ENCODE data around the gene FCRLB.

Gene FCRLB

DNA sequence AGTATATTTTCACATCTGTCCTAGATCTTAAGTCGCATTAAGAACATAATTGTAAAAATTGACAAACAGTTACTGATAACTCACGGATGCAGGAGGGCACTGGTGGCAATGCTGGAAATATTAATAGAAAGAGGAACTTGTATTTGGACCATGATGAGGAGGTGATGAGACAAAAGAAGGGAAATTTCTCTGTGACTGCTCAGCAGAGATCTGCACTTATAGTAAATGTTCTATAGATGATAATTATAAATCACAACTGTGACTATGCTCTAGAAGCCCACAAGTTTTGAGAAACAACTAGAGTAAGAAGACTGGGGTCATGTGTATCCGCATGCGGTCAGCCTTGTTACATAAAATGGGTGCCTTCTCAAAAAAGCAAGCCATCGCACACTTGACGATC lies 19.6 kb downstream of the FCRLB start:
- Histone ChIP-seq H3K27me3 (replicated peaks; ENCODE audit: control insufficient read depth, insufficient read depth, low read length) (no peaks in the 10 kb centered on the region), H3K36me3 (ENCODE audit: control insufficient read depth, insufficient read depth, low read length) (no peaks in the 10 kb centered on the region), H3K4me3 (replicated peaks; ENCODE audit: low read depth, low read length) (no peak overlapping the region)
- DNase-seq (ENCODE audit: extremely low read depth, insufficient read length) = no peak
- no peak for TF ChIP-seq CTCF (IDR thresholded peaks at IDR 0.05; ENCODE audit: insufficient read depth, low read length, poor library complexity, severe bottlenecking)

DNA sequence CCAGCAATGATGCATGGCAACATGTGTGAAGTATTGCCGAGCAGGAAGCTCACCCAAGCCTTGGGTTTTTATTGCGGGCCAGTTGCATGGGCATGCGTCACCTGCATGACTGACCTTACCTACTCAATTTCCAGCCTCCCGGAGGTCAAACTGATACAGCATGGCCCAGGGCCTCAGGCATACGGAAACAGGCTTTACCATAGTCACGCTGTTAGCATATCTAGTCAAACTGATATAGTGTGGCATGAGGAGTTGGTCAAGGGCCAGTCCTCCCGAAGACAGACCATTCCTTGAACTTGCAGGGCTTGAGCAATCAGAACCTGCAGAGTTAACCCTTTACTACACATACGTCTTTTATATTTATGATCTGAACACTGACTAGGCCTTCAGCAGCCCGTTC lies 21.9 kb downstream of the FCRLB start:
- no peak overlapping the region for H3K4me3 ChIP-seq (replicated peaks; ENCODE audit: low read depth, low read length)

GRCh38 chr1:161747801-161748200 lies 26.5 kb downstream of the FCRLB start:
- Histone ChIP-seq H3K27me3 (replicated peaks; ENCODE audit: control insufficient read depth, insufficient read depth, low read length) (no peaks in the 10 kb centered on the region), H3K4me3 (replicated peaks; ENCODE audit: low read depth, low read length) (no peak overlapping the region), H3K36me3 (ENCODE audit: control insufficient read depth, insufficient read depth, low read length) (peaks cover under 1% of the 10 kb centered on the region)
- no peak for DNase-seq (ENCODE audit: extremely low read depth, insufficient read length)
- no peak for TF ChIP-seq CTCF (IDR thresholded peaks at IDR 0.05; ENCODE audit: insufficient read depth, low read length, poor library complexity, severe bottlenecking)

More for the DNA sequence above, 21.9 kb downstream of the FCRLB start:
- no peaks in the 10 kb centered on the region for H3K36me3 ChIP-seq (ENCODE audit: control insufficient read depth, insufficient read depth, low read length)
- no peak for TF ChIP-seq CTCF (IDR thresholded peaks at IDR 0.05; ENCODE audit: insufficient read depth, low read length, poor library complexity, severe bottlenecking)
- DNase-seq (ENCODE audit: extremely low read depth, insufficient read length) = no peak
- H3K27me3 ChIP-seq (replicated peaks; ENCODE audit: control insufficient read depth, insufficient read depth, low read length) = no peaks in the 10 kb centered on the region

DNA sequence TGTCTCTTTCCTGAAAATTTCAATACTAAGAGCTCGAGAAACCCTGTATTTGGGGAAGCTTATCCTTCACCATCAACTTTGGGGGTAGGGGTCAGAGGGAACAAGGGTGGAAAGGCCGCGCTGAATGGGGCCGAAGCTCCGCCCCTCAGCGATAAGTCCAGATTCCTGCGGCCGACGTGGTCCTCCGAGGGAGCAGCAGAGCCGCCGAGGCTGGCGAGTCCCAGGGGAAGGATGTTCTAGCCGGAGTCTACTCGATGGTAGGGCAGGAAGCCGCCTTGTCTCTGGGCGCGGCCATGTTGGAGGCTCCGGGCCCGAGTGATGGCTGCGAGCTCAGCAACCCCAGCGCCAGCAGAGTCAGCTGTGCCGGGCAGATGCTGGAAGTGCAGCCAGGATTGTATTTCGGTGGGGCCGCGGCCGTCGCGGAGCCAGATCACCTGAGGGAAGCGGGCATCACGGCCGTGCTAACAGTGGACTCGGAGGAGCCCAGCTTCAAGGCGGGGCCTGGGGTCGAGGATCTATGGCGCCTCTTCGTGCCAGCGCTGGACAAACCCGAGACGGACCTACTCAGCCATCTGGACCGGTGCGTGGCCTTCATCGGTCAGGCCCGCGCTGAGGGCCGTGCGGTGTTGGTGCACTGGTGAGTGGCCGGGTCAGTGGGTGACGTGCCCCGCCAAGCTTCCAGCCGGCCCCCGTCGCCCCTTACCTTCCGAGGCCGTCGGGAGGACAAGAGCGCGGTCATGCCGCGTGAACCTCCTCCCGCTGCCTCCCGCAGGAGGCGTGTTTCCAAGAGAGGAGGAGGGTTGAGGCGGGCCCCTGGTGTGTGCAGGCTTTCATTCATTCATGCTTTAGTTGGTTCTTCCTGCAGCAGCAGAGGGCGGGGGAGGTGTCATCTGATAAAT lies 28.4 kb downstream of the FCRLB start, which contains the start of gene DUSP12:
Gene DUSP12 (plus strand): TSS at position 278 of the 899 bp plus-strand sequence. CDS start 16 bp downstream, at position 294.
- peak; percentile 52 for TF ChIP-seq CTCF (IDR thresholded peaks at IDR 0.05; ENCODE audit: insufficient read depth, low read length, poor library complexity, severe bottlenecking)
- Histone ChIP-seq H3K27me3 (replicated peaks; ENCODE audit: control insufficient read depth, insufficient read depth, low read length) (no peaks in the 10 kb centered on the region), H3K4me3 (replicated peaks; ENCODE audit: low read depth, low read length) (peak within 1 kb of the TSS; percentile 95), H3K36me3 (ENCODE audit: control insufficient read depth, insufficient read depth, low read length) (peaks cover 6% of the 10 kb centered on the region)
- peak; percentile 91 for DNase-seq (ENCODE audit: extremely low read depth, insufficient read length)

GRCh38 chr1:161763522-161764098 lies 42.3 kb downstream of the FCRLB start:
- no peak for DNase-seq (ENCODE audit: extremely low read depth, insufficient read length)
- TF ChIP-seq CTCF (IDR thresholded peaks at IDR 0.05; ENCODE audit: insufficient read depth, low read length, poor library complexity, severe bottlenecking) = peak; percentile 66
- Histone ChIP-seq H3K4me3 (replicated peaks; ENCODE audit: low read depth, low read length) (no peak overlapping the region), H3K27me3 (replicated peaks; ENCODE audit: control insufficient read depth, insufficient read depth, low read length) (no peaks in the 10 kb centered on the region), H3K36me3 (ENCODE audit: control insufficient read depth, insufficient read depth, low read length) (no peaks in the 10 kb centered on the region)

All from GM06990 (cell line).